HCT116 (cell line): Measurements from ENCODE around the gene TKTL1. TPM values are rescaled to one million over a fixed set of nuclear protein-coding genes. Genes with fewer than 3 reads are reported as not detected.

ENCODE experiments used
- ATAC-seq: fragments of 200-7000 bp; cut with Tn5 transposase; 2 replicates; pipeline ENCODE4 v1.9.1; 2020; ENCODE audit warnings: mild to moderate bottlenecking, moderate library complexity
- BruUV-seq: library from RNA; stranded (reverse); fragments of 400-500 nt; replicated peaks from 2 replicates; lab custom pipeline; 2021; lab: Mats Ljungman, UMichigan
- CTCF ChIA-PET: fragments of 300-600 bp; sonication (Branson Sonifier 250); formaldehyde crosslinking; loops from one replicate; lab custom pipeline; 2021; ENCODE audit warnings: antibody characterized with exemption; lab: Charles Lee
- POLR2A ChIA-PET: fragments of 300-600, 350-600 bp; sonication (Branson Sonifier 250); formaldehyde crosslinking; loops from one replicate; lab custom pipeline; 2021; ENCODE audit warnings: antibody characterized with exemption; lab: Charles Lee
- RAD21 ChIA-PET, 2 experiments: fragments of 300-600 bp; sonication (Branson Sonifier 250); formaldehyde crosslinking; loops; one replicate each; lab custom pipeline; 2023; ENCODE audit warnings: low total read pairs in 2 of 2; ENCODE audit not compliant: uncharacterized antibody in 2 of 2, unreplicated experiment in 2 of 2, low non-redundant PET in 1 of 2; lab: Charles Lee
- DNase-seq: peaks from one replicate; pipeline ENCODE4 v3.0.0-alpha.2; 2010; ENCODE audit warnings: low read depth, low spot score
- H2AFZ ChIP-seq: fragments of 200-600 bp; shearing (Covaris generic), sonication (generic); 2 replicates; pipeline ENCODE4 v1.6.1; 2017; ENCODE audit warnings: low read depth, mixed run types, mixed read lengths, antibody characterized with exemption, low read length; ENCODE audit not compliant: poor library complexity, severe bottlenecking
- H3K27ac ChIP-seq: 2 replicates; pipeline ENCODE4 v1.5.1; 2012; ENCODE audit warnings: low read depth, low read length
- H3K27me3 ChIP-seq: fragments of 200-600 bp; sonication (generic); 2 replicates; pipeline ENCODE4 v1.6.1; 2016; ENCODE audit warnings: mixed run types, low read length, mixed read lengths; ENCODE audit not compliant: insufficient read depth
- H3K36me3 ChIP-seq, 2 experiments: fragments of 200-500 bp in 1 of 2; fragments of 200-600 bp in 1 of 2; sonication (Bioruptor generic) in 1 of 2; sonication (generic) in 1 of 2; 2 replicates each; pipeline versions ENCODE4 v1.5.1 to v1.6.1; 2014 to 2016; ENCODE audit warnings: low read length in 2 of 2, inconsistent platforms in 1 of 2, mixed read lengths in 1 of 2, mixed run types in 1 of 2; ENCODE audit not compliant: insufficient read depth in 2 of 2, control insufficient read depth in 1 of 2
- H3K4me1 ChIP-seq, 2 experiments: fragments of 200-600 bp in 1 of 2; sonication (generic) in 1 of 2; 2 replicates each; pipeline versions ENCODE4 v1.5.1 to v1.6.1; 2012 to 2017; ENCODE audit warnings: low read length in 2 of 2, inconsistent platforms in 1 of 2, mild to moderate bottlenecking in 1 of 2, mixed read lengths in 1 of 2, mixed run types in 1 of 2, moderate library complexity in 1 of 2; ENCODE audit not compliant: insufficient read depth in 2 of 2, control insufficient read depth in 1 of 2
- H3K4me2 ChIP-seq: fragments of 200-600 bp; sonication (generic); 2 replicates; pipeline ENCODE4 v1.6.1; 2017; ENCODE audit warnings: mixed run types, low read length, mixed read lengths
- H3K4me3 ChIP-seq, 2 experiments: fragments of 200-600 bp in 1 of 2; sonication (generic) in 1 of 2; replicated peaks in 1 of 2; 2 replicates each; pipeline ENCODE4 v1.5.1; 2011 to 2016; ENCODE audit warnings: low read length in 2 of 2, control low read depth in 1 of 2, low read depth in 1 of 2, mild to moderate bottlenecking in 1 of 2, mixed read lengths in 1 of 2, mixed run types in 1 of 2
- H3K79me2 ChIP-seq: fragments of 200-600 bp; sonication (generic); 2 replicates; pipeline ENCODE4 v1.6.1; 2017; ENCODE audit warnings: mild to moderate bottlenecking, mixed run types, low read length, moderate library complexity, mixed read lengths; ENCODE audit not compliant: insufficient read depth
- H3K9ac ChIP-seq: fragments of 200-600 bp; sonication (generic); 2 replicates; pipeline ENCODE4 v1.6.1; 2016; ENCODE audit warnings: low read length, mixed read lengths
- H3K9me2 ChIP-seq: fragments of 200-600 bp; sonication (generic), shearing (Covaris generic); 2 replicates; pipeline ENCODE4 v1.6.1; 2017; ENCODE audit warnings: mixed run types, mild to moderate bottlenecking, moderate library complexity; ENCODE audit not compliant: insufficient read depth
- H3K9me3 ChIP-seq, 2 experiments: fragments of 200-500 bp in 1 of 2; fragments of 200-600 bp in 1 of 2; sonication (Bioruptor generic) in 1 of 2; sonication (generic) in 1 of 2; 2 replicates each; pipeline ENCODE4 v1.6.1; 2014 to 2017; ENCODE audit warnings: low read length in 2 of 2, mixed read lengths in 2 of 2, inconsistent platforms in 1 of 2, low read depth in 1 of 2, mild to moderate bottlenecking in 1 of 2, mixed run types in 1 of 2, moderate library complexity in 1 of 2; ENCODE audit not compliant: control insufficient read depth in 1 of 2, insufficient read depth in 1 of 2
- H4K20me1 ChIP-seq: fragments of 200-600 bp; sonication (generic), shearing (Covaris generic); 2 replicates; pipeline ENCODE4 v1.6.1; 2017; ENCODE audit warnings: mixed run types, mild to moderate bottlenecking, moderate library complexity; ENCODE audit not compliant: insufficient read depth
- CBX3 ChIP-seq: IDR thresholded peaks from 2 replicates; pipeline ENCODE4 v1.6.1; 2012; ENCODE audit warnings: low read depth
- CEBPB ChIP-seq: IDR thresholded peaks from 2 replicates; pipeline ENCODE4 v1.6.1; 2012; ENCODE audit warnings: low read depth
- ELF1 ChIP-seq: IDR thresholded peaks from 2 replicates; pipeline ENCODE4 v1.6.1; 2012; ENCODE audit warnings: low read depth, borderline replicate concordance
- EZH2 ChIP-seq: fragments of 200-600 bp; sonication (generic); IDR thresholded peaks from 2 replicates; pipeline ENCODE4 v1.6.1; 2017; ENCODE audit warnings: antibody characterized with exemption, mixed run types
- EZH2phosphoT487 ChIP-seq: fragments of 200-600 bp; IDR thresholded peaks from 2 replicates; pipeline ENCODE4 v1.6.1; 2018; ENCODE audit warnings: antibody characterized with exemption, borderline replicate concordance
- FOSL1 ChIP-seq: IDR thresholded peaks from 2 replicates; pipeline ENCODE4 v1.6.1; 2012; ENCODE audit warnings: low read depth
- JUND ChIP-seq: IDR thresholded peaks from 2 replicates; pipeline ENCODE4 v1.6.1; 2012
- MAX ChIP-seq: IDR thresholded peaks from 2 replicates; pipeline ENCODE4 v1.6.1; 2012
- RAD21 ChIP-seq: IDR thresholded peaks from 2 replicates; pipeline ENCODE4 v1.6.1; 2012; ENCODE audit warnings: low read depth, mild to moderate bottlenecking
- REST ChIP-seq: IDR thresholded peaks from 2 replicates; pipeline ENCODE4 v1.6.1; 2012; ENCODE audit warnings: low read depth
- SIN3A ChIP-seq: IDR thresholded peaks from 2 replicates; pipeline ENCODE4 v1.6.1; 2012; ENCODE audit warnings: low read depth
- SRF ChIP-seq: IDR thresholded peaks from 2 replicates; pipeline ENCODE4 v1.6.1; 2012; ENCODE audit warnings: low read depth
- YY1 ChIP-seq: IDR thresholded peaks from 2 replicates; pipeline ENCODE4 v1.6.1; 2011; ENCODE audit warnings: low read length, low read depth, moderate library complexity, mild to moderate bottlenecking; ENCODE audit not compliant: insufficient replicate concordance; ENCODE audit errors: extremely low read depth
- ZBTB33 ChIP-seq: IDR thresholded peaks from 2 replicates; pipeline ENCODE4 v1.6.1; 2011; ENCODE audit warnings: mild to moderate bottlenecking, low read length, moderate library complexity; ENCODE audit not compliant: insufficient replicate concordance; ENCODE audit errors: extremely low read depth
- ZFX ChIP-seq: fragments of 450-650 bp; IDR thresholded peaks from 2 replicates; pipeline ENCODE4 v1.6.1; 2017
- intact Hi-C: fragments of 100-400 bp; cut with micrococcal nuclease; formaldehyde crosslinking; loops from 2 replicates; pipeline ENCODE4 v1.10.0; 2022
- total RNA-seq: library from RNA; stranded (reverse); gene quantifications from one replicate; pipeline ENCODE4 v1.2.1, GENCODE V29; 2021; ENCODE audit not compliant: unreplicated experiment

The TKTL1 gene
- total RNA-seq, 1 experiment from 2014 or later = 0.34 TPM

- Histone ChIP-seq H3K9ac (peak overlapping the region; percentile 77; the same call in 1 of the 2 replicates), H4K20me1 (0 out of 2 replicates have a peak, but pooled peaks cover 2% of the 10 kb centered on the region), H3K9me3 (no peaks in the 10 kb centered on the region), H3K4me2 (peak overlapping the region; percentile 94; the same call in 1 of the 2 replicates), H3K9me2 (no peaks in the 10 kb centered on the region), H3K27me3 (no peaks in the 10 kb centered on the region)
- BruUV-seq = no TSS peak
- ATAC-seq (no peak), DNase-seq (no peak)
- POLR2A ChIA-PET = no interaction called here
- RAD21 ChIA-PET = no interaction called here
- CTCF ChIA-PET = no interaction called here
- TF ChIP-seq JUND (no peak), SIN3A (no peak), SRF (no peak), EZH2 (no peak), ZFX (no peak), FOSL1 (no peak), MAX (no peak), EZH2phosphoT487 (no peak), YY1 (no peak), REST (no peak), RAD21 (no peak), CEBPB (no peak), ZBTB33 (no peak), ELF1 (no peak), CBX3 (no peak)
- TF ChIP-seq, all 23 proteins: peak for 0
- H3K4me3 ChIP-seq = no peak overlapping the region
- intact Hi-C loops = no loop called here
- H2AFZ ChIP-seq = no peak overlapping the region
- H3K4me1 ChIP-seq = peaks cover 9 to 29% of the 10 kb centered on the region in 2 experiments
- H3K27ac ChIP-seq = peak overlapping the region; percentile 82
- H3K36me3 ChIP-seq = peaks cover 9 to 24% of the 10 kb centered on the region in 2 experiments; a peak in 3 of 4 replicates
- peaks cover 78% of the 10 kb centered on the region for H3K79me2 ChIP-seq
These were observed 72.1 kb downstream of the TKTL1 start for GRCh38 chrX:154367474-154368308.
